ENCODE measurements around the gene PDE4B.

PDE4B gene

GRCh38 chr1:66341446-66342089, 548.9 kb downstream of the PDE4B start:
- no peak for DNase-seq (ENCODE audit: low read depth)

GRCh38 chr1:66342707-66343106, 550.0 kb downstream of the PDE4B start:
- no peak for DNase-seq (ENCODE audit: low read depth)

GRCh38 chr1:66343569-66344325, 551.1 kb downstream of the PDE4B start:
- DNase-seq (ENCODE audit: low read depth), result no peak

- no peak for DNase-seq (ENCODE audit: low read depth)
These were observed 553.5 kb downstream of the PDE4B start for GRCh38 chr1:66346057-66346795.

- DNase-seq (ENCODE audit: low read depth), result no peak
These were observed 554.2 kb downstream of the PDE4B start for GRCh38 chr1:66346873-66347272.

- no peak for DNase-seq (ENCODE audit: low read depth)
These were observed 556.1 kb downstream of the PDE4B start for GRCh38 chr1:66348776-66349175.

GRCh38 chr1:66349242-66349641, 556.5 kb downstream of the PDE4B start:
- no peak for DNase-seq (ENCODE audit: low read depth)

- no peak for DNase-seq (ENCODE audit: low read depth)
These were observed 557.4 kb downstream of the PDE4B start for GRCh38 chr1:66350001-66350547.

GRCh38 chr1:66351478-66351877, 558.8 kb downstream of the PDE4B start:
- DNase-seq (ENCODE audit: low read depth), result no peak

- DNase-seq (ENCODE audit: low read depth), result no peak
These were observed 559.2 kb downstream of the PDE4B start for GRCh38 chr1:66351913-66352312.

GRCh38 chr1:66352792-66353191, 560.1 kb downstream of the PDE4B start:
- no peak for DNase-seq (ENCODE audit: low read depth)

- no peak for DNase-seq (ENCODE audit: low read depth)
These were observed 560.6 kb downstream of the PDE4B start for GRCh38 chr1:66353257-66353656.

GRCh38 chr1:66354311-66355201, 561.9 kb downstream of the PDE4B start:
- no peak for DNase-seq (ENCODE audit: low read depth)

- DNase-seq (ENCODE audit: low read depth), result no peak
These were observed 563.1 kb downstream of the PDE4B start for GRCh38 chr1:66355756-66356155.

GRCh38 chr1:66356605-66357004, 563.9 kb downstream of the PDE4B start:
- no peak for DNase-seq (ENCODE audit: low read depth)

- no peak for DNase-seq (ENCODE audit: low read depth)
These were observed 564.3 kb downstream of the PDE4B start for GRCh38 chr1:66357021-66357420.

GRCh38 chr1:66357478-66358197, 564.9 kb downstream of the PDE4B start:
- DNase-seq (ENCODE audit: low read depth), result no peak

- no peak for DNase-seq (ENCODE audit: low read depth)
These were observed 566.6 kb downstream of the PDE4B start for GRCh38 chr1:66359269-66359668.

- DNase-seq (ENCODE audit: low read depth), result no peak
These were observed 567.1 kb downstream of the PDE4B start for GRCh38 chr1:66359815-66360214.

GRCh38 chr1:66360285-66360724, 567.6 kb downstream of the PDE4B start:
- DNase-seq (ENCODE audit: low read depth), result no peak
